Glutamatergic neuron (in vitro differentiated cells): ENCODE data around the gene ABL2. TPM values are rescaled to one million over a fixed set of nuclear protein-coding genes. Genes with fewer than 3 reads are reported as not detected.

Experiments used
- DNase-seq: peaks from one replicate; pipeline ENCODE4 v3.0.0; 2022
- H3K27ac Mint-ChIP-seq: one replicate; pipeline ENCODE4 v1.8.0; 2020; ENCODE audit warnings: mild to moderate bottlenecking, mixed read lengths, inconsistent platforms; ENCODE audit not compliant: unreplicated experiment
- H3K27me3 Mint-ChIP-seq: one replicate; pipeline ENCODE4 v1.8.0; 2020; ENCODE audit warnings: mild to moderate bottlenecking, moderate library complexity, mixed read lengths, inconsistent platforms; ENCODE audit not compliant: unreplicated experiment
- H3K36me3 Mint-ChIP-seq: one replicate; pipeline ENCODE4 v1.8.0; 2020; ENCODE audit warnings: mild to moderate bottlenecking, mixed read lengths, inconsistent platforms; ENCODE audit not compliant: unreplicated experiment
- H3K4me1 Mint-ChIP-seq: one replicate; pipeline ENCODE4 v1.8.0; 2020; ENCODE audit warnings: mild to moderate bottlenecking, low read depth, mixed read lengths, inconsistent platforms; ENCODE audit not compliant: unreplicated experiment
- H3K4me3 Mint-ChIP-seq: one replicate; pipeline ENCODE4 v1.8.0; 2020; ENCODE audit warnings: mild to moderate bottlenecking, mixed read lengths, inconsistent platforms; ENCODE audit not compliant: unreplicated experiment
- H3K9me3 Mint-ChIP-seq: one replicate; pipeline ENCODE4 v1.8.0; 2020; ENCODE audit warnings: mild to moderate bottlenecking, moderate library complexity, mixed read lengths, inconsistent platforms; ENCODE audit not compliant: unreplicated experiment
- CTCF ChIP-seq: fragments of 200-600 bp; sonication (generic); IDR thresholded peaks from one replicate; pipeline ENCODE4 v1.5.0; 2021; ENCODE audit not compliant: partially characterized antibody, unreplicated experiment
- total RNA-seq: library from RNA; stranded (reverse); fragmentation: NEBNext Ultra II Directional; extraction: Animal tissue kit (Norgen Biotek cat#: 25700); gene quantifications from one replicate; pipeline ENCODE4 v1.2.1, GENCODE V29; 2021; ENCODE audit not compliant: unreplicated experiment

The ABL2 gene
- total RNA-seq, 1 donor from 2014 or later, result 24.7 TPM

GRCh38 chr1:179061360-179062282, 167.9 kb downstream of the ABL2 start:
- Mint-ChIP-seq H3K27me3 (no peaks in the 10 kb centered on the region), H3K9me3 (no peaks in the 10 kb centered on the region), H3K36me3 (peaks cover 7% of the 10 kb centered on the region), H3K27ac (no peak overlapping the region), H3K4me3 (no peak overlapping the region), H3K4me1 (no peaks in the 10 kb centered on the region)
- DNase-seq, result no peak
- TF ChIP-seq CTCF, result no peak

GRCh38 chr1:179058487-179059483, 170.7 kb downstream of the ABL2 start:
- peaks cover 15% of the 10 kb centered on the region for H3K36me3 Mint-ChIP-seq
- no peaks in the 10 kb centered on the region for H3K4me1 Mint-ChIP-seq
- TF ChIP-seq CTCF, result no peak
- H3K27me3 Mint-ChIP-seq, result no peaks in the 10 kb centered on the region
- no peaks in the 10 kb centered on the region for H3K9me3 Mint-ChIP-seq
- H3K27ac Mint-ChIP-seq, result no peak overlapping the region
- H3K4me3 Mint-ChIP-seq, result no peak overlapping the region
- DNase-seq, result no peak

GRCh38 chr1:179055937-179056336, 173.5 kb downstream of the ABL2 start:
- no peak for DNase-seq
- Mint-ChIP-seq H3K27me3 (no peaks in the 10 kb centered on the region), H3K27ac (no peak overlapping the region)

GRCh38 chr1:179053486-179053885, 176.0 kb downstream of the ABL2 start:
- no peak overlapping the region for H3K4me3 Mint-ChIP-seq

More at GRCh38 chr1:179055937-179056336, 173.5 kb downstream of the ABL2 start:
- Mint-ChIP-seq H3K4me3 (no peak overlapping the region), H3K4me1 (no peaks in the 10 kb centered on the region), H3K9me3 (no peaks in the 10 kb centered on the region), H3K36me3 (peaks cover 15% of the 10 kb centered on the region)
- TF ChIP-seq CTCF, result no peak

More at GRCh38 chr1:179053486-179053885, 176.0 kb downstream of the ABL2 start:
- H3K9me3 Mint-ChIP-seq, result no peaks in the 10 kb centered on the region
- H3K27me3 Mint-ChIP-seq, result peaks cover 2% of the 10 kb centered on the region
- H3K36me3 Mint-ChIP-seq, result peaks cover 15% of the 10 kb centered on the region
- DNase-seq, result no peak
- no peak overlapping the region for H3K27ac Mint-ChIP-seq
- TF ChIP-seq CTCF, result no peak
- no peaks in the 10 kb centered on the region for H3K4me1 Mint-ChIP-seq
